NCI-H1417 treated with DMSO at 0.1 percent for 48 hours (cell line): ENCODE results near the gene CXCR6.

Source experiments
- DNase-seq: peaks from one replicate; lab custom pipeline; 2025; lab: John Stamatoyannopoulos, UW

The CXCR6 gene

GRCh38 chr3:45948881-45949280 is 5.6 kb downstream of the CXCR6 start:
- no peak for DNase-seq

GRCh38 chr3:45949432-45949831 is 6.2 kb downstream of the CXCR6 start:
- DNase-seq = no peak

- DNase-seq = no peak
These were observed 6.9 kb downstream of the CXCR6 start for GRCh38 chr3:45950131-45950530.

- no peak for DNase-seq
These were observed 7.7 kb downstream of the CXCR6 start for GRCh38 chr3:45950686-45951600.

GRCh38 chr3:45951946-45952345 is 8.7 kb downstream of the CXCR6 start:
- DNase-seq = no peak

- no peak for DNase-seq
These were observed 9.2 kb downstream of the CXCR6 start for GRCh38 chr3:45952456-45952855.

GRCh38 chr3:45953536-45953935 is 10.3 kb downstream of the CXCR6 start:
- no peak for DNase-seq

GRCh38 chr3:45954306-45954705 is 11.0 kb downstream of the CXCR6 start:
- DNase-seq = no peak

GRCh38 chr3:45955017-45955647 is 11.9 kb downstream of the CXCR6 start:
- DNase-seq = no peak

- DNase-seq = no peak
These were observed 12.4 kb downstream of the CXCR6 start for GRCh38 chr3:45955706-45956105.

GRCh38 chr3:45957586-45957985 is 14.3 kb downstream of the CXCR6 start:
- no peak for DNase-seq

GRCh38 chr3:45958321-45958791 is 15.1 kb downstream of the CXCR6 start:
- DNase-seq = no peak

GRCh38 chr3:45959201-45959600 is 15.9 kb downstream of the CXCR6 start:
- no peak for DNase-seq

GRCh38 chr3:45960289-45960688 is 17.0 kb downstream of the CXCR6 start:
- no peak for DNase-seq

GRCh38 chr3:45962033-45962432 is 18.8 kb downstream of the CXCR6 start:
- DNase-seq = no peak

GRCh38 chr3:45964139-45964538 is 20.9 kb downstream of the CXCR6 start:
- no peak for DNase-seq

- DNase-seq = no peak
These were observed 22.0 kb downstream of the CXCR6 start for GRCh38 chr3:45965253-45965652.

- no peak for DNase-seq
These were observed 22.4 kb downstream of the CXCR6 start for GRCh38 chr3:45965653-45966052.

GRCh38 chr3:45966371-45966791 is 23.1 kb downstream of the CXCR6 start:
- no peak for DNase-seq

GRCh38 chr3:45966950-45967640 is 23.8 kb downstream of the CXCR6 start:
- no peak for DNase-seq

GRCh38 chr3:45967724-45968123 is 24.5 kb downstream of the CXCR6 start:
- DNase-seq = no peak

GRCh38 chr3:45968149-45968548 is 24.9 kb downstream of the CXCR6 start:
- DNase-seq = no peak

- no peak for DNase-seq
These were observed 25.4 kb downstream of the CXCR6 start for GRCh38 chr3:45968706-45969105.
